ENCODE data around the gene NFIC. TPM values are rescaled to one million over a fixed set of nuclear protein-coding genes. Genes with fewer than 3 reads are reported as not detected.

NFIC gene
- total and polyA plus RNA-seq, 10 of the 15 experiments (the other 5 are each of a cell fraction or from before 2014, with no cell fraction given), result 0.71 to 53.5 (median 10.2) TPM

DNA sequence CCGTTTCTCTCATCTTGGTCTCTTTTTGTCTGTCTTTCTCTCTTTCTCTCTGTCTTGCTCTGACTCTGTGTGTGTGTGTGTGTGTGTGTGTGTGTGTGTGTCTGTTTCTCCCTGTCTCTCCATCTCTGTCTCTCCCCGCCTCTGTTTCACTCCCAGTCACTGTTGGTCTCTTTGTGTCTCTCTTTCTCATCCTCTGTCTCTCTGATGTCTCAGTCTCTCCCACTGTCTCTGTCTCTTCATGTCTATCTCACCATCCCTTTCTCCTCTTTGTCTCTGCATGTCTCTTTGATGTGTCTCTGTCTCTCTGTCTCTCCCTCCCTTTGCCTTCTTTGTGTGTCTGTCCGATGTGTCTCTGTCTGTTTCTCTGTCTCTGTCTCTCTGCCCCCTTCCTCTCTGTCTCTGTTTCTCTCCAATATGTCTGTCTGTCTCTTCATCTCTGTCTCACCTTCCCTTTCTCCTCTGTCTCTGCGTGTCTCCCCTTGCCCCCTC is 2.5 kb downstream of the NFIC start:
- ChIA-PET RAD21 (ENCODE audit: unreplicated experiment) (no interaction called here), SMC1A (ENCODE audit: uncharacterized antibody, unreplicated experiment) (no interaction called here), CTCF (interaction anchor here (1.9 kb wide), 1 partner anchor 60 kb away, joined by 8 read pairs; no protein-coding TSS in a partner anchor), POLR2A (interaction anchor here (2.8 kb wide), 1 partner anchor 11 kb away, joined by 7 read pairs; no protein-coding TSS in a partner anchor)
- TF ChIP-seq, protein P1, sequence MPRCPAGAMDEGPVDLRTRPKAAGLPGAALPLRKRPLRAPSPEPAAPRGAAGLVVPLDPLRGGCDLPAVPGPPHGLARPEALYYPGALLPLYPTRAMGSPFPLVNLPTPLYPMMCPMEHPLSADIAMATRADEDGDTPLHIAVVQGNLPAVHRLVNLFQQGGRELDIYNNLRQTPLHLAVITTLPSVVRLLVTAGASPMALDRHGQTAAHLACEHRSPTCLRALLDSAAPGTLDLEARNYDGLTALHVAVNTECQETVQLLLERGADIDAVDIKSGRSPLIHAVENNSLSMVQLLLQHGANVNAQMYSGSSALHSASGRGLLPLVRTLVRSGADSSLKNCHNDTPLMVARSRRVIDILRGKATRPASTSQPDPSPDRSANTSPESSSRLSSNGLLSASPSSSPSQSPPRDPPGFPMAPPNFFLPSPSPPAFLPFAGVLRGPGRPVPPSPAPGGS (IDR thresholded peaks at IDR 0.05; ENCODE audit: borderline replicate concordance, insufficient read depth, low read depth, low read length, poor library complexity, severe bottlenecking), result no peak
- peak; percentile 77; the same call in 1 of the 2 replicates for TF ChIP-seq YBX1 (IDR thresholded peaks at IDR 0.05)
- TF ChIP-seq, protein P2, sequence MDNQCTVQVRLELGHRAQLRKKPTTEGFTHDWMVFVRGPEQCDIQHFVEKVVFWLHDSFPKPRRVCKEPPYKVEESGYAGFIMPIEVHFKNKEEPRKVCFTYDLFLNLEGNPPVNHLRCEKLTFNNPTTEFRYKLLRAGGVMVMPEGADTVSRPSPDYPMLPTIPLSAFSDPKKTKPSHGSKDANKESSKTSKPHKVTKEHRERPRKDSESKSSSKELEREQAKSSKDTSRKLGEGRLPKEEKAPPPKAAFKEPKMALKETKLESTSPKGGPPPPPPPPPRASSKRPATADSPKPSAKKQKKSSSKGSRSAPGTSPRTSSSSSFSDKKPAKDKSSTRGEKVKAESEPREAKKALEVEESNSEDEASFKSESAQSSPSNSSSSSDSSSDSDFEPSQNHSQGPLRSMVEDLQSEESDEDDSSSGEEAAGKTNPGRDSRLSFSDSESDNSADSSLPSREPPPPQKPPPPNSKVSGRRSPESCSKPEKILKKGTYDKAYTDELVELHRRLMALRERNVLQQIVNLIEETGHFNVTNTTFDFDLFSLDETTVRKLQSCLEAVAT (IDR thresholded peaks at IDR 0.05), result peak; percentile 54
- TF ChIP-seq NBN (IDR thresholded peaks at IDR 0.05), result peak; percentile 91
- peak; percentile 98 for TF ChIP-seq HDGF (IDR thresholded peaks at IDR 0.05)
- TF ChIP-seq SMAD1 (IDR thresholded peaks at IDR 0.05; ENCODE audit: low read depth, partially characterized antibody), result peak; percentile 60
- TF ChIP-seq, protein P3, sequence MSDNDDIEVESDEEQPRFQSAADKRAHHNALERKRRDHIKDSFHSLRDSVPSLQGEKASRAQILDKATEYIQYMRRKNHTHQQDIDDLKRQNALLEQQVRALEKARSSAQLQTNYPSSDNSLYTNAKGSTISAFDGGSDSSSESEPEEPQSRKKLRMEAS (IDR thresholded peaks at IDR 0.05; ENCODE audit: low read depth, low read length), result no peak
- TF ChIP-seq, protein P4, sequence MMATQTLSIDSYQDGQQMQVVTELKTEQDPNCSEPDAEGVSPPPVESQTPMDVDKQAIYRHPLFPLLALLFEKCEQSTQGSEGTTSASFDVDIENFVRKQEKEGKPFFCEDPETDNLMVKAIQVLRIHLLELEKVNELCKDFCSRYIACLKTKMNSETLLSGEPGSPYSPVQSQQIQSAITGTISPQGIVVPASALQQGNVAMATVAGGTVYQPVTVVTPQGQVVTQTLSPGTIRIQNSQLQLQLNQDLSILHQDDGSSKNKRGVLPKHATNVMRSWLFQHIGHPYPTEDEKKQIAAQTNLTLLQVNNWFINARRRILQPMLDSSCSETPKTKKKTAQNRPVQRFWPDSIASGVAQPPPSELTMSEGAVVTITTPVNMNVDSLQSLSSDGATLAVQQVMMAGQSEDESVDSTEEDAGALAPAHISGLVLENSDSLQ (IDR thresholded peaks at IDR 0.05), result 0 out of 2 replicates have a peak, but pooled peaks have one; percentile 17
- DNase-seq (ENCODE audit: low read depth, low spot score), result no peak
- in situ Hi-C loops (cut with MboI) (loop anchor here (25.0 kb wide), 1 partner anchor 1507 kb away; the partner anchor contains the start of gene KLF16), intact Hi-C loops (cut with micrococcal nuclease; ENCODE audit: unreplicated experiment) (loop anchor here (5.0 kb wide), 1 partner anchor 58 kb away; no protein-coding TSS in a partner anchor)
- H3K9me3 ChIP-seq (replicated peaks; ENCODE audit: control insufficient read depth, insufficient read depth, low read length), result no peaks in the 10 kb centered on the region
- no TSS peak for BruUV-seq (replicated peaks)
- no peak for FAIRE-seq
- WGBS (ENCODE audit: insufficient coverage, insufficient replicate concordance, low lambda C conversion rate, missing lambda C conversion rate), result 18% methylated on average over 4 of the region's 4 CpGs
- peak overlapping the region; percentile 92 for H3K27ac ChIP-seq (ENCODE audit: control insufficient read depth, insufficient read depth)
- H3K4me1 ChIP-seq (ENCODE audit: control insufficient read depth, insufficient read depth, low read length), result peaks cover 34% of the 10 kb centered on the region
- peak overlapping the region; percentile 73 for H3K4me3 ChIP-seq
- no peaks in the 10 kb centered on the region for H3K27me3 ChIP-seq (replicated peaks in 1 of 2; ENCODE audit: control insufficient read depth in 2 of 2, insufficient read depth in 2 of 2, low read length in 1 of 2)
- ATAC-seq, result no peak
- peak overlapping the region; percentile 57 for H2AFZ ChIP-seq (ENCODE audit: control insufficient read depth, low read depth, low read length)
- peaks cover 83% of the 10 kb centered on the region for H3K79me2 ChIP-seq (ENCODE audit: control insufficient read depth, insufficient read depth, low read length)
- H3K36me3 ChIP-seq (ENCODE audit: control insufficient read depth in 2 of 2, insufficient read depth in 2 of 2, low read length in 1 of 2), result peaks cover 0 to 3% of the 10 kb centered on the region in 2 experiments; a peak in 3 of 4 replicates
- H4K20me1 ChIP-seq (ENCODE audit: control insufficient read depth, insufficient read depth), result no peaks in the 10 kb centered on the region
- peak overlapping the region; percentile 64 for H3K9ac ChIP-seq (ENCODE audit: control insufficient read depth, insufficient read depth, low read length)
- H3K4me2 ChIP-seq (ENCODE audit: control insufficient read depth, insufficient read depth), result peak overlapping the region; percentile 97
